ENCODE measurements around the gene BAG3.
"Not testable (repeated sequence)": the region's sequence is repeated elsewhere in the genome, so short reads cannot be mapped to it uniquely, and the experiment has no call there.

BAG3 gene

GRCh38 chr10:119640875-119641526 is 10.2 kb upstream of the BAG3 start:
- no peak for DNase-seq

GRCh38 chr10:119642556-119643111 is 8.5 kb upstream of the BAG3 start:
- peak; percentile 56 for DNase-seq

- DNase-seq: no peak
Measured at GRCh38 chr10:119643306-119644204, 7.6 kb upstream of the BAG3 start.

- no peak for DNase-seq
Measured at GRCh38 chr10:119644205-119644814, 6.9 kb upstream of the BAG3 start.

GRCh38 chr10:119644994-119645393 is 6.2 kb upstream of the BAG3 start:
- DNase-seq: no peak

- DNase-seq: no peak
Measured at GRCh38 chr10:119650062-119650461, 1.1 kb upstream of the BAG3 start.

GRCh38 chr10:119651514-119652360 is 557 bp downstream of the BAG3 start:
- DNase-seq: peak; percentile 14

GRCh38 chr10:119652361-119652730 is 1.2 kb downstream of the BAG3 start:
- peak; percentile 60 for DNase-seq

GRCh38 chr10:119653209-119653608 is 2.0 kb downstream of the BAG3 start:
- DNase-seq: peak; percentile 29

GRCh38 chr10:119653916-119654315 is 2.7 kb downstream of the BAG3 start:
- no peak for DNase-seq

- DNase-seq: no peak
Measured at GRCh38 chr10:119654540-119654939, 3.4 kb downstream of the BAG3 start.

GRCh38 chr10:119655566-119656001 is 4.4 kb downstream of the BAG3 start:
- peak; percentile 42 for DNase-seq

- DNase-seq: no peak
Measured at GRCh38 chr10:119656760-119657159, 5.6 kb downstream of the BAG3 start.

GRCh38 chr10:119657725-119658124 is 6.5 kb downstream of the BAG3 start:
- DNase-seq: no peak

- DNase-seq: no peak
Measured at GRCh38 chr10:119658274-119658673, 7.1 kb downstream of the BAG3 start.

GRCh38 chr10:119659951-119660350 is 8.8 kb downstream of the BAG3 start:
- no peak for DNase-seq

GRCh38 chr10:119662076-119662605 is 11.0 kb downstream of the BAG3 start:
- DNase-seq: not testable (repeated sequence)

- DNase-seq: peak; percentile 67
Measured at GRCh38 chr10:119663866-119664698, 12.9 kb downstream of the BAG3 start.

- DNase-seq: no peak
Measured at GRCh38 chr10:119665901-119666708, 14.9 kb downstream of the BAG3 start.

GRCh38 chr10:119666709-119667004 is 15.5 kb downstream of the BAG3 start:
- no peak for DNase-seq

Measured in CD4-positive, alpha-beta T cell treated with Interleukin-12 subunit alpha and Interleukin-12 subunit beta, for 1 hour (primary cell).